GM23248 (cell line): Measurements from ENCODE around the gene TMEM132A. TPM values are rescaled to one million over a fixed set of nuclear protein-coding genes. Genes with fewer than 3 reads are reported as not detected.

Experiments
- DNase-seq: peaks from one replicate; pipeline ENCODE4 v3.0.0-alpha.2; 2015
- H2AFZ ChIP-seq: fragments of 200-600 bp; sonication (generic); 2 replicates; pipeline ENCODE4 v1.6.1; 2016; ENCODE audit warnings: antibody characterized with exemption
- H3F3A ChIP-seq: fragments of 200-600 bp; sonication (generic); 2 replicates; pipeline ENCODE4 v1.6.1; 2016; ENCODE audit warnings: mild to moderate bottlenecking, antibody characterized with exemption, mixed run types; ENCODE audit not compliant: insufficient read depth
- H3K27ac ChIP-seq: fragments of 200-600 bp; sonication (generic); 2 replicates; pipeline ENCODE4 v1.5.1; 2016; ENCODE audit warnings: mild to moderate bottlenecking
- H3K27me3 ChIP-seq: fragments of 200-600 bp; sonication (generic); replicated peaks from 2 replicates; pipeline ENCODE4 v1.6.1; 2016; ENCODE audit warnings: mild to moderate bottlenecking; ENCODE audit not compliant: insufficient read depth
- H3K36me3 ChIP-seq: fragments of 200-600 bp; sonication (generic); 2 replicates; pipeline ENCODE4 v1.6.1; 2016; ENCODE audit warnings: low read depth, mild to moderate bottlenecking
- H3K4me1 ChIP-seq: fragments of 200-600 bp; sonication (generic); 2 replicates; pipeline ENCODE4 v1.6.1; 2016; ENCODE audit warnings: mild to moderate bottlenecking; ENCODE audit not compliant: insufficient read depth
- H3K4me2 ChIP-seq: fragments of 200-600 bp; sonication (generic); one replicate; pipeline ENCODE4 v1.6.1; 2016; ENCODE audit warnings: mild to moderate bottlenecking; ENCODE audit not compliant: unreplicated experiment
- H3K4me3 ChIP-seq: fragments of 200-600 bp; sonication (generic); 2 replicates; pipeline ENCODE4 v1.5.1; 2016; ENCODE audit warnings: mild to moderate bottlenecking
- H3K79me2 ChIP-seq: fragments of 200-600 bp; sonication (generic); 2 replicates; pipeline ENCODE4 v1.6.1; 2016; ENCODE audit warnings: mild to moderate bottlenecking; ENCODE audit not compliant: insufficient read depth
- H3K9ac ChIP-seq: fragments of 200-600 bp; sonication (generic); 2 replicates; pipeline ENCODE4 v1.6.1; 2016; ENCODE audit warnings: mild to moderate bottlenecking
- H3K9me2 ChIP-seq: fragments of 200-600 bp; sonication (generic); 2 replicates; pipeline ENCODE4 v1.6.1; 2016; ENCODE audit warnings: mixed run types, mild to moderate bottlenecking, moderate library complexity; ENCODE audit not compliant: insufficient read depth
- H3K9me3 ChIP-seq: fragments of 200-600 bp; sonication (generic); one replicate; pipeline ENCODE4 v1.6.1; 2017; ENCODE audit warnings: low read depth
- H4K20me1 ChIP-seq: fragments of 200-600 bp; sonication (generic); 2 replicates; pipeline ENCODE4 v1.6.0; 2016; ENCODE audit not compliant: insufficient read depth
- EZH2 ChIP-seq: fragments of 200-600 bp; sonication (generic); IDR thresholded peaks from 2 replicates; pipeline ENCODE4 v1.6.1; 2018; ENCODE audit warnings: antibody characterized with exemption, mild to moderate bottlenecking; ENCODE audit not compliant: insufficient read depth, poor library complexity, severe bottlenecking
- WGBS, 2 experiments: methylation state at CpG; one replicate each; pipeline ENCODE4 v1.1.6; 2015 to 2017; ENCODE audit warnings: low lambda C conversion rate in 2 of 2, low coverage in 1 of 2; ENCODE audit errors: missing lambda C conversion rate in 2 of 2; 5-methylcytosine and 5-hydroxymethylcytosine counted together
- in situ Hi-C: fragments of 300-500 bp; cut with MboI; formaldehyde crosslinking; loops from 2 replicates; pipeline ENCODE4 v1.15.0; 2020
- polyA plus RNA-seq: library from polyadenylated mRNA; unstranded; fragments of >200 nt; fragmentation: Nextera tagmentation; extraction: Ambion mirVana; gene quantifications from 2 replicates; pipeline ENCODE4 v1.2.1, GENCODE V29; 2016
- small RNA-seq: library from RNA; depleted of rRNA; stranded (forward); fragments of <200 nt; gene quantifications from one replicate; pipeline ENCODE3, GENCODE V24; 2014; ENCODE audit warnings: low read depth, low replicate concordance
- total RNA-seq: library from RNA; depleted of rRNA; stranded (reverse); fragments of >200 nt; shearing (Covaris generic); gene quantifications from 2 replicates; pipeline ENCODE4 v1.2.3, GENCODE V29; 2014; rRNA removed

TMEM132A gene
- total and polyA plus RNA-seq, 2 experiments from 2014 or later: 10.1 to 28.2 TPM

- no peak overlapping the region for H2AFZ ChIP-seq
- no peaks in the 10 kb centered on the region for H4K20me1 ChIP-seq
- no peak for TF ChIP-seq EZH2
- WGBS, 2 experiments: 61 to 65% methylated on average over 17 of the region's 17 CpGs
- no peak overlapping the region for H3K4me3 ChIP-seq
- no peak overlapping the region for H3K4me2 ChIP-seq
- no peaks in the 10 kb centered on the region for H3K9me3 ChIP-seq
- peak; percentile 58 for DNase-seq
- H3K27ac ChIP-seq: no peak overlapping the region
- no peaks in the 10 kb centered on the region for H3K79me2 ChIP-seq
- H3K9ac ChIP-seq: no peak overlapping the region
- in situ Hi-C loops: no loop called here
- no peaks in the 10 kb centered on the region for H3K9me2 ChIP-seq
- no peaks in the 10 kb centered on the region for H3K36me3 ChIP-seq
- peaks cover 7% of the 10 kb centered on the region; the same call in 1 of the 2 replicates for H3K4me1 ChIP-seq
- H3K27me3 ChIP-seq: peaks cover 30% of the 10 kb centered on the region
- no peaks in the 10 kb centered on the region for H3F3A ChIP-seq
Observed at GRCh38 chr11:60985991-60986915, 62.0 kb downstream of the TMEM132A start.

Small RNA genes within 50 kb of the gene (small RNA-seq; reads per million reads assigned to genes)
- gene RNU6-933P: not detected

Other genes with a start within 250 kb of the TMEM132A start
- not detected in 2 replicates for gene MS4A8, start 224.8 kb upstream of the TMEM132A start, total RNA-seq
- gene MS4A8, start 224.8 kb upstream of the TMEM132A start, polyA plus RNA-seq: not detected in 2 replicates
- gene MS4A18, start 199.7 kb upstream of the TMEM132A start, total RNA-seq: not detected in 2 replicates
- not detected in 2 replicates for gene MS4A18, start 199.7 kb upstream of the TMEM132A start, polyA plus RNA-seq
- gene MS4A15, start 167.6 kb upstream of the TMEM132A start, total RNA-seq: not detected in 2 replicates
- gene MS4A15, start 167.6 kb upstream of the TMEM132A start, polyA plus RNA-seq: not detected in 2 replicates
- not detected in 2 replicates for gene MS4A10, start 139.1 kb upstream of the TMEM132A start, total RNA-seq
- not detected in 2 replicates for gene MS4A10, start 139.1 kb upstream of the TMEM132A start, polyA plus RNA-seq
- gene CCDC86, start 82.3 kb upstream of the TMEM132A start, total RNA-seq: 8.2 and 10.7 TPM in 2 replicates
- 37.6 and 38.0 TPM in 2 replicates for gene CCDC86, start 82.3 kb upstream of the TMEM132A start, polyA plus RNA-seq
- gene PTGDR2, start 68.5 kb upstream of the TMEM132A start, total RNA-seq: not detected in 2 replicates
- 0.06 TPM in 2 replicates for gene PTGDR2, start 68.5 kb upstream of the TMEM132A start, polyA plus RNA-seq
- gene ZP1, start 56.9 kb upstream of the TMEM132A start, total RNA-seq: 1.3 and 5.3 TPM in 2 replicates
- 0.51 and 1.0 TPM in 2 replicates for gene ZP1, start 56.9 kb upstream of the TMEM132A start, polyA plus RNA-seq
- gene PRPF19, start 17.9 kb upstream of the TMEM132A start, total RNA-seq: 47.9 and 58.9 TPM in 2 replicates
- gene PRPF19, start 17.9 kb upstream of the TMEM132A start, polyA plus RNA-seq: 17.4 and 19.1 TPM in 2 replicates
- 27.2 and 35.9 TPM in 2 replicates for gene TMEM109, start 10.3 kb upstream of the TMEM132A start, total RNA-seq
- gene TMEM109, start 10.3 kb upstream of the TMEM132A start, polyA plus RNA-seq: 95.2 and 97.9 TPM in 2 replicates
- gene SLC15A3, start 27.7 kb downstream of the TMEM132A start, total RNA-seq: 0.51 and 2.2 TPM in 2 replicates
- gene SLC15A3, start 27.7 kb downstream of the TMEM132A start, polyA plus RNA-seq: 1.1 and 1.5 TPM in 2 replicates
- gene CD6, start 47.2 kb downstream of the TMEM132A start, total RNA-seq: not detected in 2 replicates
- gene CD6, start 47.2 kb downstream of the TMEM132A start, polyA plus RNA-seq: not detected in 2 replicates
- not detected in 2 replicates for gene CD5, start 178.0 kb downstream of the TMEM132A start, total RNA-seq
- not detected in 2 replicates for gene CD5, start 178.0 kb downstream of the TMEM132A start, polyA plus RNA-seq
- 13.4 and 18.7 TPM in 2 replicates for gene VPS37C, start 237.0 kb downstream of the TMEM132A start, total RNA-seq
- 12.1 and 13.1 TPM in 2 replicates for gene VPS37C, start 237.0 kb downstream of the TMEM132A start, polyA plus RNA-seq